Skeletal muscle cell (primary cell): ENCODE results near the gene FAM186B.
A peak's percentile ranks its signal among the peaks of the same experiment; 100 is the strongest.

Source experiments
- DNase-seq: peaks from one replicate; pipeline ENCODE4 v3.0.0-alpha.2; 2010; ENCODE audit warnings: low read depth
- H3K4me3 ChIP-seq: 2 replicates; pipeline ENCODE4 v1.5.1; 2011; ENCODE audit warnings: low read depth, mild to moderate bottlenecking, control low read depth, low read length, moderate library complexity

Gene FAM186B

DNA sequence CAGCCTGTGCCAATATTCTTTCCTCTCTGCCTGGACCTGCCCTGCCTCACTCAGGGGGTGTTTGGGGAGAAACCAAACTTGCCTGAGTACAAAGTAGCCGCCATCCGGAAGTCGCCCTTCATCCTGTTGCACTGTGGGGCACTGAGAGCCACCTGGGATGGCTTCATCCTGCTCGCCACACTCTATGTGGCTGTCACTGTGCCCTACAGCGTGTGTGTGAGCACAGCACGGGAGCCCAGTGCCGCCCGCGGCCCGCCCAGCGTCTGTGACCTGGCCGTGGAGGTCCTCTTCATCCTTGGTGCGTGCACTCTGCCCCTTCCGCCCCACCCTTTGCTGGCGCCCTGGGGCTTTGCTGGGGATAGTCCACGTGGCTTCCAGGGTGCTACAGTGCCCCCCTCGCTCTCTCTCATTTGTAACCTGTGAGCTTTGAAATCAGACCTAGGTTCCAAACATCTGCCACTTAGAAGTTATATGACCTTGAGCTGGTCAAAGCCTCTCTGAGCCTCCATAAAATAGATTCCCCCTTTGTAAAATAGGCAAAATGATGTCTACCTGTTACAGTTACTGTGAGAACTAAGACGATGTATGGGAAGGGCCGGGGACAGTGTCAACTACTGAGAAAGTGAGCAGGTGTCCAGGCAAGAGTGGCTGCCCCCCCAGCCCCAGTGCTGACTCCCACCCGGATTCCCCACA, 62.1 kb downstream of the FAM186B start:
- no peak overlapping the region for H3K4me3 ChIP-seq
- no peak for DNase-seq

DNA sequence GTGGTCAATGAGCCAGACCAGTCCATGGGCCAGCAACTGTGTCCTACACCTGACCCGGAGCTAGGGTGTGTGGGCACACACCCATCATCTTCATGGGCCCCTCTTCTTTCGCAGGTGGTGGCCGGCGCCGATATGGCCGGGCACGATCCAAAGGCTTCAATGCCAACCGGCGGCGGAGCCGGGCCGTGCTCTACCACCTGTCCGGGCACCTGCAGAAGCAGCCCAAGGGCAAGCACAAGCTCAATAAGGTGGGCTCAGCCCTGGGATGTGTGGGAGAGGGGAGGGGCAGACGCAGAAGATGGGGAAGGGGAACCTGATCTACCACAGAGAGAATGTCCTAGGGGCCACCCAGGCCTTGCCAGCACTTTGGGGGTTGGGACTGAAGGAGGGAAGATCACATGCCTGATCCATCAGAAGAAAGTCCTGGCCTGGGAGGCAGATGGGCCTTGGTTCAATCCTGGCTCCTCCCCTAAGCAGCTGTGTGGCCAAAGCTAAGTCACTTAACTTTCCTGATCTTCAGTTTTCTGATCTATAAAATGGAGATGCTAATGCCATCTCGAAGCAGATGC, 62.8 kb downstream of the FAM186B start:
- no peak overlapping the region for H3K4me3 ChIP-seq

DNA sequence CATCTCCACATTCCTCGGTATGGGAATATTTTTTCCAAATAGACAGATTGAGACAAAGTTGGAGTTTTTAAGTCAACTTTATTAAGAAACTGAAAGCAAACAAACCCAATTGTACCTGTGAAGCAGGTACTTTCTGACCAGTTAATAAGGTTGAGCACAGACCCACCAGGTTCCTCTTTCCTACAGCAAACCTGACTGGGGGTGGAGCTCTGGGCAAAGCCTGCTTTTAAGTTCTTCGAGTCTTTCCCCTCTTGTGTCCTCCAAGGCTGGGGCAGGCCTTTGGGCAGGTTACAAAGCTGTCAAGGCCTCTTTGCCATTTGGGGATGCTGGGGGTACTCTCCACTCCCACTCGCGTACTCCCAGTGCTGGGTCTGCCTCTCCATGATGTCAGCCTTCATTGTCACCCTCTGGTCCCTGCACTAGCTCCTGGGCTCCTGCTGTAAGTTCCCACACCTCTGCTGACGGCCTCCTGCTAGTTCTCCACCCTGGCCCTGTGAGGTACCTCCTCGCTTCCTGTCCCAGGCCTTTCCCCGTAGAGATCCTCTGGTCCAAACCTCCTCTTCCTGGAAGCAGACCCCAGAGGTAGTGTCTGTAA, 63.4 kb downstream of the FAM186B start:
- H3K4me3 ChIP-seq: no peak overlapping the region
- no peak for DNase-seq

More for the DNA sequence above, 62.8 kb downstream of the FAM186B start:
- no peak for DNase-seq

DNA sequence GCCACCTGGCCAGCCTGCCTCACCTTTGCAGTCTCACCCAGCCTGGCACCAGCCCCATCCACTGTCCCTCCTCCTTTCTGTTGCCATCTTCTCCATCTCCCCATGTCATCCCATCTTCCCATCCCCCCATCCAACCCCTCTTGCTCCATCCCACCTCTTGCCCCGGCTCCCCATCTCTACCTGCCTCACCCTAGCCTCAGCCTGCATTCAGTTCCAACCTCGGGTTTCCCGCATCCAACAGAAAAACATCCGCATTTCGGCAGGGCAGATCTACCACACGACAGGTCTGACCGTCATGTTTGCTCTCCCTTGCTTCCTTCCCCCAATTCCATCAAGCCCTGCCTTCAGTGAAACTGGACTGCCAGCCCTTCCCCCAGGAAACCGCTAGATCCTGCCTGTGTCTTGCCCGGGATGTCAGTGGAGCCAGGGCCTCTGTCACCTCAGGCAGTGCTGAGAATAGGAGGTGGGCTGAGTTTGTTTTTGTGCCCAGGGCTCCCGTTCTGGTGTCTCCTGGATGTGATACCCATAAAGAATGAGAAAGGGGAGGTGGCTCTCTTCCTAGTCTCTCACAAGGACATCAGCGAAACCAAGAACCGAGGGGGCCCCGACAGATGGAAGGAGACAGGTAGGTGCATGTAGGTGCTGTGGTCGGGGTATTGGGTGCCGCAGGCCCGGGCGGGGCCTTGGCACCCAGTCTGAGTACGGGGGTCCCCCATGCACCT, 64.1 kb downstream of the FAM186B start:
- no peak overlapping the region for H3K4me3 ChIP-seq
- no peak for DNase-seq

DNA sequence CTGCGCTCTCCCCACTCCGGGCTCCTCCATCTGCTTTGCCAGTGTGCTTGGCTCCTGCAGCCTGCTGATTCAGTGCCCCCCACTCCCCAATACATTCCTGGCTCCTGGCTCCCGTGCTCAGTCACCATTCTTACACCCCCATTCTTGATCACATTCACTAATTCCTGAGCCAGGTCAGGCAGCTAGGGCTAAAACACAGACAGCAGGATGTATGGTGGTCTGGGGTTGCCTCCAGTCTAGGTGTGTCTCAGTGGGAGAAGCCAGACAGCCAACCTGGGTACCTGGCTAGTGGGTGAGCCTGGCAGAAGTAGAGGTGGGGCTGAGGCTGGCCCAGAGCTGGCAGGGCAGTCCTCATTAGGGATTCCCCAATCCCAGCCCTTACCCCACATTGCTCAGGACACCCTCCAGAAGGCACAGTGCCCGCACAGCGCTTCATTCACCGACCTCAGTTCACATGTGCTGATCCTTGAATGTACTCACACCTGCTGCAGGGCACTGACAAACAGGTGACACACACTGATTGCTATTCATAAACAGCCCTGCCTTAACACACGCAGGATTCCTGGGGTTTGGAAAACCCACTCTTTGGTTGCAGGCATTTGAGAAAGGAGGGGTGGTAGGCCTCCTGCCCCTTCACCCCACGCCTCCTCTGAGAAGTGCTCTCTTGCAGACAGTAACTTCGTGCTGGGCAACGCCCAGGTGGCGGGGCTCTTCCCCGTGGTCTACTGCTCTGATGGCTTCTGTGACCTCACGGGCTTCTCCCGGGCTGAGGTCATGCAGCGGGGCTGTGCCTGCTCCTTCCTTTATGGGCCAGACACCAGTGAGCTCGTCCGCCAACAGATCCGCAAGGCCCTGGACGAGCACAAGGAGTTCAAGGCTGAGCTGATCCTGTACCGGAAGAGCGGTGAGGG, 65.0 kb downstream of the FAM186B start:
- no peak overlapping the region for H3K4me3 ChIP-seq
- no peak for DNase-seq

DNA sequence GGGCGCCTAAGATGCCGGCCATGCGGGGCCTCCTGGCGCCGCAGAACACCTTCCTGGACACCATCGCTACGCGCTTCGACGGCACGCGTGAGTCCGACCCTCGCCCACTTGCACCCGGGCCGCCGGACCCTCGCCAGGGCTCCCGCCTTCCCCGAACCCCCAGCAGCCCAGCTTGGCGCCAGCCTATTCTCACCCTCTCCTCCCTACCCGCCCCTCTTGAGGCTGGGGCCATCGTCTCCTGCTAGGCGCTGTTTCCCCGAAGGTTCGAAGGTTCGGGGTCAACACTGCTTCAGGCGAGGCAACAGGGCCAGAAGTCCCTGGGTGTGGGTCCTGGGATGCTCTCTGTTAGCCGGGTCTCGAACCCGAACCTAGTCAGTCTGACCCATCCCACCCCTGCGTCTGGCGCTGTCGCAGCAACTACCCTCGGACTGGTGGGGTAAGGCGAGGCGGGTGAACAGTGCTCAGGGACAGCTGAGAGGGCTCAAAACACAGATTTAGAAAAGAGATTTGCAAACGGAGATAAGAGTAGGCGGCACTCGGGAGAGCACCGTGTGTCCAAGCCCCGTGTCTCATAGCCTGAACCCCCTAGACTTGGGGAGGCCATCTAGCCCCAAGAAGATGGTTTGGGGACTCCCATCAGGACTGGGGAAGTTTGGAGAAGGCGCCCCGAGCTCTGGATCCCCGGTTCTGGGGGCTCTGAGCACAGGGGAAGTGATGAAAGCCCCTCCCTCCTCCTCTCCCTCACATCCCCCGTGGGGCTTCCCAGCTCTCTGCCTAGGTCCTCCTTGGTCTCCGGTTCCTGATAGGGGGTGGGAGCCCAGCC, 65.8 kb downstream of the FAM186B start:
- DNase-seq: no peak
- H3K4me3 ChIP-seq: no peak overlapping the region

DNA sequence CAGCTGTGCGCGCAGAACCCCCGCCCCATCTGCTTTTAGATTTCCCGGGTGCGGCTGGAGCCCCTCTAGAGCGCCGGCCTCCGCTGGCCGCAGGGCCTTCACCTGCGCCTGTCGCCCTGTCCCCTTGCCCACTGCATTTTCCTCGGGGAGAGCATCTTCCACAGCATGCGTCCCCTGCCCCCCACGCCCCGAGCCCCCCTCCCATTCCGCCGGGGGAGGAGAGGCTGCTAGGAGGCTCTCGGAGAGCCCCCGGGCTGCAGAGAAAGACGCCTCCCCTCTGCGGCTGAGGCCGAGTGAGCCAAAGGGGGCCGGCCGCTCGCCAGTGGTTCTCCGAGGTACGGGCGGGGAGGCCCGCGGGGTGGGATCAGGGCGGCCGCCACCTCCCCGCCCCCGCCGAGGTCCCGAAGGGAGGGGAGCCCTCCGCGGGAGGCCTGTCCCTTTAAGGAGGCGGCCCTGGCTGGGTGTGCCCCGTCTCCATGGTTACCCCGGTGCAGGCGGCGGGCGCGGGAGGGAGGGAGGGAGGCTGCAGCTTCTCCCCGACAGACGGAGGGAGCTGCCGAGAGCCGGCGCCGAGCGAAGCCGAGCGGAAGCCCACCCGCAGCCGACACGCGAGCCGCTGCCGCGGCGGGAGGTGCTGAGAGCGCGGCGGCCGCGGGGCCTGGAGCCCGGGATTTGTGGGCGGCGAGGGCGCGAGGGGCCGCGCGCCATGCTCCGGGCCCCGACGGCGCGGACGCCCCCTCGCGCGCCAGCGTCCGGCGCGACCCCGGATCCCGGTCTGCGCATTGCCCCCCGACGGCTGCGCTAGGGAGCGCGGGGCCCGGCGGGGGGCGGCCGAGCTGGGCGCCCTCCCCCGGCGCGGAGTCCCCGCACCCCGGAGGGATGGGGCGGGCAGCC, 66.7 kb downstream of the FAM186B start, which contains the start of gene KCNH3:
Gene KCNH3 (plus strand): TSS at position 521 of the 894 bp plus-strand sequence. CDS start 387 bp downstream, outside the sequence.
- DNase-seq: peak; percentile 6

DNA sequence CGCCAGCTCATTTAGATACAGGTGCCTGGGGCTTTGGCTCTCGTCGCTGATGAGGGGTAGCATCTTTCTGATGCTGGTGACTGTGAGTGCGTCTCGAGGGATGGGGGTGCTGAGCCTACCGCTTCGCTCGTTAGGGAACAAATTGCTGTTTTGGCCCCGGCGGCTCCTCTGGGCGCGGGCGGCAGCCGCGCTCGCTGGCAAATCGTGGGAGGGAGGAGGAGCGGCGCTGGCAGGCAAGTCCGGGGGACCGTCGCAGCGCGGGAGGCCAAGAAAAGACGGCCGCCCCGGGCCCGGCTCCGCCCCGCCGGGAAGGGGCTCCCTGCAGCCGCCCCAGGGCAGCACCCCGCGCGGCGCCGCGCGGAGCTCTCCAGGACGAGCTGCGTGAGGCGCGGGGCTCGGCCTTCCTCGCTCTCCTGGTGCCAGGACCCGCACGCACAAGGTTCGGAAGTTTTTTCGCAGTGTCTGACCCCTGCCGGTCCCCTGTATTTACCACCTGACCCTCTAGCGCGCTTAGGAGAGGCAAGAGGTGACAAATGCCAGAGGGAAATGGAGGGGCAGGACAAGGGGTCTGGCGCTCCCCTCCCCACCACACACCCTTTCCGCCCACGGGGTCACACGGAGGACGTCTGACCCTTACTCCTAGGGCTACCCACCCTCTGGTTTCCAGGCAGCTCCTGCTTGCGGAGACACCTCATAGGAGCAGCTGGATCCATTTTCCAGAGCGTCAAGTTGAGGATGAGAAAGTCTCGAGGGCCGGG, 67.5 kb downstream of the FAM186B start:
- no peak for DNase-seq

More for the DNA sequence above, 66.7 kb downstream of the FAM186B start, which contains the start of gene KCNH3:
- peak within 1 kb of the TSS; percentile 38 for H3K4me3 ChIP-seq

More for the DNA sequence above, 67.5 kb downstream of the FAM186B start:
- peak overlapping the region; percentile 38 for H3K4me3 ChIP-seq
